Measurements from ENCODE around the gene TMEM43. TPM values are rescaled to one million over a fixed set of nuclear protein-coding genes. Genes with fewer than 3 reads are reported as not detected.
A peak's percentile ranks its signal among the peaks of the same experiment; 100 is the strongest.

TMEM43 gene
- polyA plus RNA-seq, 3 donors, result 55.4 to 69.7 (median 66.7) TPM

GRCh38 chr3:14175383-14176037, 50.7 kb downstream of the TMEM43 start:
- H3K4me3 Mint-ChIP-seq, result no peak overlapping the region
- no peaks in the 10 kb centered on the region for H3K9me3 ChIP-seq (replicated peaks in 1 of 2; ENCODE audit: control insufficient read depth in 1 of 2, insufficient read depth in 1 of 2, low read length in 2 of 2)
- H3K36me3 ChIP-seq (replicated peaks in 1 of 2; ENCODE audit: control insufficient read depth in 1 of 2, insufficient read depth in 2 of 2, low read length in 2 of 2), result peaks cover 26% of the 10 kb centered on the region in 2 donors
- H3K9ac ChIP-seq (ENCODE audit: insufficient read depth, low read length, poor library complexity, severe bottlenecking), result no peak overlapping the region
- H3K27ac ChIP-seq (ENCODE audit: low read depth in 1 of 2, low read length in 2 of 2), result no peak overlapping the region
- H2AFZ ChIP-seq (ENCODE audit: insufficient read depth, low read depth, low read length, poor library complexity, severe bottlenecking), result no peak overlapping the region
- intact Hi-C loops (cut with micrococcal nuclease), result loop anchor here (2.0 to 5.0 kb wide), 4 partner anchors 33 to 772 kb away; partner anchors contain the start of genes CCDC174 (in 1 of the 2), CHCHD4 (in 1 of the 2), NR2C2 (in 1 of the 2) and TMEM43 (in 1 of the 2)
- peaks cover 0 to 5% (median 0%) of the 10 kb centered on the region in 3 donors for H3K27me3 Mint-ChIP-seq (ENCODE audit: low read depth in 3 of 3)
- DNase-seq, result no peak
- peaks cover 41% of the 10 kb centered on the region for H3K79me2 ChIP-seq (ENCODE audit: insufficient read depth, low read length)
- peak overlapping the region in 1 of 7 donors; percentile 79 for H3K27ac Mint-ChIP-seq
- H3K36me3 Mint-ChIP-seq, result peaks cover 25% of the 10 kb centered on the region in 2 donors
- no peak overlapping the region for H3K4me3 ChIP-seq (replicated peaks in 1 of 3; ENCODE audit: low read depth in 2 of 3, low read length in 3 of 3)
- peaks cover 34% of the 10 kb centered on the region for H3K4me1 Mint-ChIP-seq
- H3K4me2 ChIP-seq (replicated peaks; ENCODE audit: extremely low read depth, low read length, poor library complexity, severe bottlenecking), result no peak overlapping the region
- 0% methylated on average over 1 of the region's 3 CpGs for WGBS (ENCODE audit: insufficient coverage)
- TF ChIP-seq CTCF (IDR thresholded peaks at IDR 0.05), result no peak
- H3K27me3 ChIP-seq (ENCODE audit: control insufficient read depth in 2 of 2, insufficient read depth in 2 of 2, low read length in 2 of 2), result no peaks in the 10 kb centered on the region
- peaks cover 0 to 3% (median 0%) of the 10 kb centered on the region in 7 donors for H3K9me3 Mint-ChIP-seq
- H3K4me1 ChIP-seq (ENCODE audit: control insufficient read depth in 1 of 2, insufficient read depth in 2 of 2, low read length in 2 of 2), result peaks cover 14 to 21% of the 10 kb centered on the region in 2 donors
- peaks cover 8% of the 10 kb centered on the region for H4K20me1 ChIP-seq (ENCODE audit: insufficient read depth, low read length)

GRCh38 chr3:14177580-14178246, 52.9 kb downstream of the TMEM43 start:
- intact Hi-C loops (cut with micrococcal nuclease), result loop anchor here (1.0 to 5.0 kb wide), 5 partner anchors 35 to 770 kb away; partner anchors contain the start of genes CHCHD4 (in 2 of the 2), CCDC174 (in 1 of the 2), NR2C2 (in 1 of the 2) and TMEM43 (in 1 of the 2)
- TF ChIP-seq CTCF (IDR thresholded peaks at IDR 0.05), result no peak
- WGBS (ENCODE audit: insufficient coverage), result 10% methylated on average over 10 of the region's 10 CpGs
- Mint-ChIP-seq H3K9me3 (peaks cover 0 to 3% (median 0%) of the 10 kb centered on the region in 7 donors), H3K4me1 (peaks cover 34% of the 10 kb centered on the region), H3K36me3 (peaks cover 13 to 19% of the 10 kb centered on the region in 2 donors), H3K27me3 (ENCODE audit: low read depth in 3 of 3) (peaks cover 0 to 5% (median 0%) of the 10 kb centered on the region in 3 donors), H3K4me3 (peak overlapping the region; percentile 92 to 97), H3K27ac (peak overlapping the region; percentile 59 to 100 (median 97))
- Histone ChIP-seq H3K27ac (ENCODE audit: low read depth in 1 of 2, low read length in 2 of 2) (peak overlapping the region; percentile 61 to 94), H3K4me2 (replicated peaks; ENCODE audit: extremely low read depth, low read length, poor library complexity, severe bottlenecking) (peak overlapping the region; percentile 88), H3K27me3 (ENCODE audit: control insufficient read depth in 2 of 2, insufficient read depth in 2 of 2, low read length in 2 of 2) (no peaks in the 10 kb centered on the region), H3K4me1 (ENCODE audit: control insufficient read depth in 1 of 2, insufficient read depth in 2 of 2, low read length in 2 of 2) (peaks cover 14 to 21% of the 10 kb centered on the region in 2 donors), H3K4me3 (replicated peaks in 1 of 3; ENCODE audit: low read depth in 2 of 3, low read length in 3 of 3) (peak overlapping the region; percentile 55 to 87 (median 59)), H4K20me1 (ENCODE audit: insufficient read depth, low read length) (peaks cover 8% of the 10 kb centered on the region), H2AFZ (ENCODE audit: insufficient read depth, low read depth, low read length, poor library complexity, severe bottlenecking) (peak overlapping the region; percentile 93), H3K9ac (ENCODE audit: insufficient read depth, low read length, poor library complexity, severe bottlenecking) (peak overlapping the region; percentile 95), H3K36me3 (replicated peaks in 1 of 2; ENCODE audit: control insufficient read depth in 1 of 2, insufficient read depth in 2 of 2, low read length in 2 of 2) (peaks cover 21 to 22% of the 10 kb centered on the region in 2 donors), H3K79me2 (ENCODE audit: insufficient read depth, low read length) (peaks cover 46% of the 10 kb centered on the region), H3K9me3 (replicated peaks in 1 of 2; ENCODE audit: control insufficient read depth in 1 of 2, insufficient read depth in 1 of 2, low read length in 2 of 2) (no peaks in the 10 kb centered on the region)
- peak; percentile 13 to 29 (median 13) for DNase-seq

All from CD14-positive monocyte (primary cell).